Mucosa of gallbladder (tissue), 1 donor: ENCODE data around the gene MAB21L3. TPM values are rescaled to one million over a fixed set of nuclear protein-coding genes. Genes with fewer than 3 reads are reported as not detected.
"Not testable (repeated sequence)": the region's sequence is repeated elsewhere in the genome, so short reads cannot be mapped to it uniquely, and the experiment has no call there.

Source experiments
- DNase-seq: peaks from one replicate; pipeline ENCODE4 v3.0.0-alpha.2; 2020; ENCODE audit warnings: low spot score
- total RNA-seq: library from RNA; stranded (reverse); gene quantifications from one replicate; pipeline ENCODE4 v1.2.1, GENCODE V29; 2021
- donor health status: DM: no; HTN: no; CAD: no.

The MAB21L3 gene
- total RNA-seq, 1 donor from 2014 or later, result not detected

- no peak for DNase-seq
These were observed 27.1 kb downstream of the MAB21L3 start for GRCh38 chr1:116138277-116138792.

GRCh38 chr1:116139592-116140134, 28.5 kb downstream of the MAB21L3 start:
- DNase-seq, result no peak

DNA sequence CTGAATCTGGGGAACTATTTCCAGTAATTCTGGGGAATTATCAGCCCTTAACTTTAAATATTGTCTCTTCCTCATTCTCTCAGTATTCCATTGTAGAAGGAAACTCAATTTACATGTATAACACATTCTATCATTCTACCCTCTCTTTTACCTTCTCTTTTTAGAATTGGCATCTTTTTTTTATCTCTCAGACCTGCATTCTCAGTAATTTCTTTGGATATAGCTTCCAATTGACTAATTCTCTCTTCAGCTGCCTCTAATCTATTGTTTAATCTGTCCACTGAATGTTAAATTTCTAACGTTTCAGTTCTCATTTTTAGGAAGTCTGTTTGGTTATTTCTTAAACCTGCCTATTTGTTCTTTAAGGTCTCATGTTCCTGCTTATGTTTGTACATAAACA, 33.0 kb downstream of the MAB21L3 start:
- no peak for DNase-seq

DNA sequence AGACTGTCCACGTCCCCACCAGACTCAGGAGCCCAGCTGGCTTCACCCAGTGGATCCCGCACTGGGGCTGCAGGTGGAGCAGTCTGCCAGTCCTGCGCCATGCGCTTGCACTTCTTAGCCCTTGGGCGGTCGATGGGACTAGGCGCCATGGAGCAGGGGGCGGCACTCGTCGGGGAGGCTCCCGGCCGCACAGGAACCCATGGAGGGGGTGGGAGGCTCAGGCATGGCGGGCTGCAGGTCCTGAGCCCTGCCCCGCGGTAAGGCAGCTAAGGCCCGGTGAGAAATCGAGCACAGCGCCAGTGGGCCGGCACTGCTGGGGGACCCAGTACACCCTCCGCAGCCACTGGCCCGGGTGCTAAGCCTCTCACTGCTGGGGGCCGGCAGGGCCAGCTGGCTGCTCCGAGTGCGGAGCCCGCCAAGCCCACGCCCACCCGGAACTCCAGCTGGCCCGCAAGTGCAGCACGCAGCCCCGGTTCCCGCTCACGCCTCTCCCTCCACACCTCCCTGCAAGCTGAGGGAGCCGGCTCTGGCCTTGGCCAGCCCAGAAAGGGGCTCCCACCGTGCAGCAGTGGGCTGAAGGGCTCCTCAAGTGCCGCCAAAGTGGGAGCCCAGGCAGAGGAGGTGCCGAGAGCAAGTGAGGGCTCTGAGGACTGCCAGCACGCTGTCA, 35.4 kb downstream of the MAB21L3 start:
- not testable (repeated sequence) for DNase-seq

DNA sequence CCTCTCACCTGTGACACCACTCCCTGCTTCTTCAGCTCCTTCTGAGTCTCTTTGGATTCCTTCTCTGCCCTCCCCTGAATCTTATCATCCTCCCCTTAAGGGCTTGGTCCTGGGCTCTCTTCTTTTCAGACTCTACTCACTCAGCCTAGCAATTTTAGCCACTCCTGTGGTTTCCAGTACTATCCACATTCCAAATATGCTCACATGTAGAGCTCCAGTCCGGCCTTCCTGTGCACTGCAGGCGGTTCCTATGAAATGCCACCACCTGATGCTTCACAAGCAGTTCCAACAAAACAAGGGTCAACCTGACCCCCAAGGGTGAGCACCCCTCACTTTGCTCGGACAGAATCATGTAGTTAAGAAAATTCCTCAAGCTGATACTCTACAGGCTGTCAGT, 35.9 kb downstream of the MAB21L3 start:
- DNase-seq, result no peak

GRCh38 chr1:116147972-116148371, 36.8 kb downstream of the MAB21L3 start:
- DNase-seq, result no peak

DNA sequence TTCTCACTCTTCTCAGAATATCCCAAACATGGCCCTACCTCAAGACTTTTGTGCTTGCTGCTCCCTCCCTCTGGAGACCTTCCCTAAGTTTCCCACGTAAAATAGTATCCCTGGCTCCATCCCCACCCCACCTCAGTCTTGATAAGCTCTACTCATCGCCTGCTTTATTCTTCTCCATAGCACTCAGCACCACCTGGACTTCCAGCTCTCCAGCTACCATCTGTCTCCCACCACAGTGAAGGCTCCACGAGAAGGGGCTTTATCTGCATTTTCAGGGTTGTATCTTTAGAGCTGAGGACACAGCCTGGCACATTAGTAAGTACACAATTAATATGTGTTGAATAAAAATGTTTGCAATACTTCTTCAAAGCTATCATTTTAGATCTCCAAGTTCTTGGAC, 37.8 kb downstream of the MAB21L3 start:
- no peak for DNase-seq

DNA sequence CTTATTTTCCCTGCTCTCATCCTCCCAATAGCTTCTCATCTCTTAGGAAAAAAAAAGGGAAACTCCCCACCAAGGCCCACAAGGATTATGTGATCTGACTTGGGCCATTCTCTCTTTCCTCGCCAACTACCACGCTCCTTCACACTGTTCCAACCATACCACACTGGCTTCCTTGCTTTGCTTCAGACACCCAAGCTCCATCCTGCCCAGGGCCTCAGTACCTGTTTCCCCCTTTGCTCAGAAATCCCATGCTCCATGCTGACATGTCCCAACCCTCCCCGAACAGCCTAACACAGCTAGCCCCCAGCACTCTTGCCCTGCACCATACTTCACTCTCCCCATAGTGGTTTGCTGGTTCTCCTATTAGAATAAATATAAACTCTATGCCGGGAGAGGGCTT, 39.2 kb downstream of the MAB21L3 start:
- no peak for DNase-seq

DNA sequence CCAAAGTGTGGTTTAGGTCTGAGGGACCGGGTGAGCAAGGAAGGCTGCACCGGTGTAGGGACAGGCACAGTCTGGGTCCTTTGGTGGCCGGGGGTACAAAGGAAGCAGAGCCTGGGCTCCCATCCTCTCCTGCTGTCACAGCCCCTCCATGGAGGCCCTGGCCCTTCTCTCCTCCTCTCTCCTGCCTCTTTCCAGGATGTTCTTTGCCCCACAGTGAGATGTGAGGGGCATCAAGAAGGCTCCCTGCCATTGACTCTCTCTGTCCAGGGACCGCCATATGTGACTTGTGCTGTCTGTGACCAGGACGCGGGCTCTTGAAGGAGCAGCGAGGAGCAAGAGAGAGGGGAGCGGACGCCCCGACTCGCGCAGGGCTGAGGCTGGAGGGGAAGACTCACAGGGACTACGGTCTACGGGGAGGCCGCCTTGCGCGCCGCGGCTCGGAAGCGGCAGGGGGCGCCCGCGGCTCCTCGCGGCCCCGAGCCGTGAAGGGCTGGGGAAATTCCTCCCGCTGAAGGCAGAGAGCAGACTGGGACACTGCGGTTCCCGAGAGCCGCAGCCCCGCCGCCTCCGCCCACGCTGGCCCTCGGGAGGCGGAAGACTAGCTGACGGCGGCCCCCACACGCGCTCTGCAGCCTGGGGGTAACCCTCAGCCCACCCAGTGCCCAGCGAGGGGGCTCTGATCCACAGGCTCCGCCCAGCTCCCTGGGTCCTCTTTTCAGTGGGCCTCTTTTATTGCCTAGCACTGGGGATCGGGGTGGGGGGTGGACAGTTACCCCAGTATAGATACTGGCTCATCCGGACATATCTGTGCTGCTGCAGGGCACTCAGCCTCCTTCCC, 40.8 kb downstream of the MAB21L3 start:
- peak; percentile 74 for DNase-seq

GRCh38 chr1:116152577-116152943, 41.4 kb downstream of the MAB21L3 start:
- DNase-seq, result no peak

DNA sequence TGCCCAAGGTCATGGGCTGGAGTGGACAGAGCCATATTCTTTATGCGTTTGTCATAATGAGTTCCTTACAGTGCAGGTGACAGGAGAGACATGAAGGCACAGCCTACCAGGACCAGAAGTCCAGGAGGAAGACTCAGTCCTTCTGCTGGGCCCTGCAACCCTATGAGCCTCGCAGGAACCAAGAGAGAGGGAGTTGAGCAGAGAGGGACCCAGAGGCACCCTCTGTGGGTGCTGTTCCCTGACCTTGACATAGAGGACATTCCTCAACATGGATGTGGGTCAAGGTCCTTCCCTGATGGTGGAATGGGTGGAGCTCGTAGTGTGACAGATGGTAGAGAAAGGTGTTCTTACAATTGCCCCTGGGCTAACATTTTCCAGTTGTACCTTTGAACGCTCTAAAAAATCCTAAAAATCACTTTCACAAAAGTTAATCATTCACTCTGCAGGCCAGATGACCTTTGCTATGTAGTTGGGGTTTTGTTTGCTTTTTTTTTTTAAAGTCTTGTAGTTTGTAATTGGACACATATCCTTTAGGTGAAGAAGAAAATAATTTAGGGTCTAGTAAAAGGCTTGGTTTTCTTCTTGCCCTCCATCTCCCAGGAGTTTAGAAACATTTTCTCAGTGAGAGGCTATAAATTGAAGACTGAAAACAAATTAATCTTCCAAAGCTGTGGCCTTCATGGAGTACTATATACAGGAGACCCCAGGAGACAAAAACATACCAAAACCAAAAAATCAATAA, 41.9 kb downstream of the MAB21L3 start:
- DNase-seq, result no peak

- DNase-seq, result no peak
These were observed 42.5 kb downstream of the MAB21L3 start for GRCh38 chr1:116153692-116154031.

GRCh38 chr1:116154536-116154935, 43.3 kb downstream of the MAB21L3 start:
- DNase-seq, result no peak

GRCh38 chr1:116157096-116157495, 45.9 kb downstream of the MAB21L3 start:
- DNase-seq, result no peak

- no peak for DNase-seq
These were observed 48.0 kb downstream of the MAB21L3 start for GRCh38 chr1:116159177-116159576.

- DNase-seq, result no peak
These were observed 48.4 kb downstream of the MAB21L3 start for GRCh38 chr1:116159611-116160010.

- DNase-seq, result no peak
These were observed 50.2 kb downstream of the MAB21L3 start for GRCh38 chr1:116161390-116161789.

DNA sequence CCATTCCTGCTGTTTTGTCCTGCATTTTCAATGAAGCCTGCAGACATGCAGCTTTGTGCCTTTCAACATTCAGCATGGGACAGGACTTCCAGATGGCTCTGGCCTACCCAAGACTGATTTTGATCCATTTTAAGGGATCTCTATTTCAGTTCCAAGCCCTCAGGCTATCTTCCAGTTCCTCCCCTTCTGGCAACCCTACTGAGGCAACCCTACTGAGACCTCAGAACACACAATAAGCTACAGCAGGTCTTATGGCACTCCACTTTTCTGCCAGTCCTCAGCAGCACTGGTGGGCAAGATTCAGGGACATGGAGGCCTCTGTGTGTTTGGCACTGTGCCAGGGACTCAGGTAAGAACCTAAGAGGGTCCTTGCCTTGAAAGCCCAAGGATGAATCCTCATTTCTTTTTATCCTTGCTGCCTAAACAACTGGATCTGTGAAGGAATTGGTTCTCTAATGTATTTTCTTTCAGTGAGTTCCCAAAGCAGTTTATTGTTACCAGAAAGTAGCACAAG, 50.7 kb downstream of the MAB21L3 start:
- DNase-seq, result no peak

DNA sequence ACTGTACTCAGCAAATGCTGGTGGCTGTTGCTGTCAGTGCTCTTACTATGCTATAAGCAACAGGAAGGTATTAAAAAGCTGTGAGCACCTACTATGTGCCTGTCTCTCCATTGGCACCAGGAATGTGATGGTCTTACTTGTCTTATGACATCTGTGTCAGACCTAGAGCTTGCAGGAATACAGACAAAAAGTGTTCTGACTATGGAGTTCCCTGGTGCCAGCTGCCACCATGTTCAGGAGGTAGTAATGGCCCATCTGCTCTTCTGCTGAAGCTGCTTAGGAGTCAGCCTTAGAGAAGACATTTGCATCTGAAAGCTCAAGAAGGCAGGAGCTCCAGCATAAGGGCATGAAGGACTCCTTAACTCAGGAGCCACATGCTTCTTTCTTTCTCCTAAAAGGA, 52.3 kb downstream of the MAB21L3 start:
- DNase-seq, result no peak

GRCh38 chr1:116164150-116164549, 53.0 kb downstream of the MAB21L3 start:
- no peak for DNase-seq

- DNase-seq, result no peak
These were observed 53.6 kb downstream of the MAB21L3 start for GRCh38 chr1:116164604-116165368.
